ENCODE results near the gene CACNA2D1. TPM values are rescaled to one million over a fixed set of nuclear protein-coding genes. Genes with fewer than 3 reads are reported as not detected.
A peak's percentile ranks its signal among the peaks of the same experiment; 100 is the strongest.
"Not testable (repeated sequence)": the region's sequence is repeated elsewhere in the genome, so short reads cannot be mapped to it uniquely, and the experiment has no call there.

The CACNA2D1 gene
- total RNA-seq, 1 donor from 2014 or later = 197 TPM

GRCh38 chr7:82166260-82167015, 277.1 kb downstream of the CACNA2D1 start:
- no peak for DNase-seq

- peak; percentile 68 for DNase-seq
Measured at GRCh38 chr7:82164813-82165212, 278.8 kb downstream of the CACNA2D1 start.

- no peak for DNase-seq
Measured at GRCh38 chr7:82164410-82164809, 279.2 kb downstream of the CACNA2D1 start.

- DNase-seq = no peak
Measured at GRCh38 chr7:82163586-82163985, 280.0 kb downstream of the CACNA2D1 start.

- no peak for DNase-seq
Measured at GRCh38 chr7:82162289-82162688, 281.3 kb downstream of the CACNA2D1 start.

GRCh38 chr7:82158327-82158726, 285.2 kb downstream of the CACNA2D1 start:
- no peak for DNase-seq

- no peak for DNase-seq
Measured at GRCh38 chr7:82156893-82157292, 286.7 kb downstream of the CACNA2D1 start.

GRCh38 chr7:82156168-82156567, 287.4 kb downstream of the CACNA2D1 start:
- DNase-seq = no peak

GRCh38 chr7:82154728-82155127, 288.8 kb downstream of the CACNA2D1 start:
- DNase-seq = no peak

- DNase-seq = no peak
Measured at GRCh38 chr7:82153776-82154175, 289.8 kb downstream of the CACNA2D1 start.

GRCh38 chr7:82152858-82153257, 290.7 kb downstream of the CACNA2D1 start:
- no peak for DNase-seq

- DNase-seq = no peak
Measured at GRCh38 chr7:82146491-82146890, 297.1 kb downstream of the CACNA2D1 start.

- no peak for DNase-seq
Measured at GRCh38 chr7:82142263-82142864, 301.2 kb downstream of the CACNA2D1 start.

GRCh38 chr7:82141427-82141826, 302.1 kb downstream of the CACNA2D1 start:
- no peak for DNase-seq

- not testable (repeated sequence) for DNase-seq
Measured at GRCh38 chr7:82140608-82141007, 303.0 kb downstream of the CACNA2D1 start.

GRCh38 chr7:82131215-82131614, 312.4 kb downstream of the CACNA2D1 start:
- DNase-seq = no peak

GRCh38 chr7:82129091-82129490, 314.5 kb downstream of the CACNA2D1 start:
- DNase-seq = peak; percentile 5

- no peak for DNase-seq
Measured at GRCh38 chr7:82128546-82128945, 315.0 kb downstream of the CACNA2D1 start.

GRCh38 chr7:82126576-82126975, 317.0 kb downstream of the CACNA2D1 start:
- DNase-seq = no peak

- DNase-seq = no peak
Measured at GRCh38 chr7:82124445-82124844, 319.1 kb downstream of the CACNA2D1 start.

- DNase-seq = no peak
Measured at GRCh38 chr7:82122275-82122674, 321.3 kb downstream of the CACNA2D1 start.

GRCh38 chr7:82114237-82114636, 329.3 kb downstream of the CACNA2D1 start:
- DNase-seq = no peak

- DNase-seq = no peak
Measured at GRCh38 chr7:82110146-82110840, 333.3 kb downstream of the CACNA2D1 start.
